GM18526 (cell line): ENCODE data around the gene TTLL10.

Source experiments
- POLR2A ChIP-seq: IDR thresholded peaks from 3 replicates; pipeline ENCODE4 v1.6.1; 2011; ENCODE audit not compliant: insufficient read length; ENCODE audit errors: extremely low read depth

Gene TTLL10

DNA sequence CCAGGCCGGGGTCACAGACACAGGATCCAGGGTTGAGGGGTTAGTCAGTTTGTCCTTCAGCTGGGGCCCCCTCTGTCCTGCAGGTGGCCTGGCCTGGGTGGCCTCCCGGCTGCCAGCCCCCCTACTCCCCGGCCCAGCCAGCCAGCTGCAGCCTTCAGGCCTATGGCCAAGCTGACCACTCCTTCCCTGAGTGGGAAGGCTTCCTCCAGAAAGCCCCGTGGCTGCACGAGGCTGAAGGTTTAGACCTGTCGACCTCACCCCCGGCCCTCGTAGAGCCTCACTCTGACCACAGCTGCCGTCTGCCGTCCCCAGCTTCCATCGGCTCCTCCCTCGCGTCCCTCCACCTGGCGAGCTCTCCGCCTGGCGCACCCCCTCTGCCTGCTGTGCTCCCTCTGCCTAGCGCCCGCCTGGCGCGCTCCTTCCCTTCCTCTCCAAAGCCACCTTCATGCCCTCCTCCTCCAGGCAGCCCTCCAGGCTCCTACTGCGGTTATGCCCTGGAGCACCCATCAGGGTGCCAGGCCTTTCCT lies 9.6 kb downstream of the TTLL10 start:
- TF ChIP-seq POLR2A: no peak

DNA sequence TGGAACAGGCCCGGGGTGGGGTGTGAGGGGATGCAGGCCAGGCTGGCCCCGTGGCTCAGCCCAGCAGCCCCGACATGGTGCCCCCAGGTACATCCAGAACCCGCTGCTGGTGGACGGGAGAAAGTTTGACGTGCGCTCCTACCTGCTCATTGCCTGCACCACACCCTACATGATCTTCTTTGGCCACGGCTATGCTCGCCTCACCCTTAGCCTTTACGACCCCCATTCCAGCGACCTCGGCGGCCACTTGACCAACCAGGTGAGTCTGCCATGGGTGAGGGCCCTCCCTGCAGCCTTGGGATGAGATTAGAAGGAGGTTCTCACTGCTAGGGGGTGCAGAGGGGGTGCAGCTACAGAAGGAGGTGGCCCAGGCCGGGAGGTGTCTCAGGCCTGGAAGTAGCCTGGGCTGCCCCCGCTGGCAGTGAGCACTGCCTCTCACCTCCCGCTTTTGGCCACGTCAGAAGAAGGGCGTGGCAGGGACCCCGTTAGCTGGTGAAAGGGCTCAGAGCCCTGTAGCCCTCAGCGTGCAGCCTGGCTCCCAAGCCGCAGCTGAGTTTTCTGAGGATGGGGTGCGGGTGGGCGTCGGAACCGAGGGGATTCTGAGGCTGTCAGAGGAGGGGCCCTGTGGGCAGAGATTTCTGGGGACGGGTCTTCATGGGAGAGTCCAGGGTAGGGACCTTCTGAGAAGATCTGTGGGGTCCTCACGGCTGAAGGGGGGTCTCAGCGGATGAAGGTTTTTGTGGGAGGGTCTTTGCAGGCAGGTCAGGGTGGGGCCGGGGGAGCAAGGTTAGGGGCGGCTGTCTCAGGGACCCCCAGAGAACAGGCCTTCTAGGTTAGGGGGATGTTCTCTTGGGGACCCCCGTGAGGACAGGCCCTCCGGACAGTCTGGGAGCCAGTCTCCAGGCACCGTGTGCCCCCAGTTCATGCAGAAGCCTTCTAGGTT lies 10.4 kb downstream of the TTLL10 start:
- TF ChIP-seq POLR2A: no peak

DNA sequence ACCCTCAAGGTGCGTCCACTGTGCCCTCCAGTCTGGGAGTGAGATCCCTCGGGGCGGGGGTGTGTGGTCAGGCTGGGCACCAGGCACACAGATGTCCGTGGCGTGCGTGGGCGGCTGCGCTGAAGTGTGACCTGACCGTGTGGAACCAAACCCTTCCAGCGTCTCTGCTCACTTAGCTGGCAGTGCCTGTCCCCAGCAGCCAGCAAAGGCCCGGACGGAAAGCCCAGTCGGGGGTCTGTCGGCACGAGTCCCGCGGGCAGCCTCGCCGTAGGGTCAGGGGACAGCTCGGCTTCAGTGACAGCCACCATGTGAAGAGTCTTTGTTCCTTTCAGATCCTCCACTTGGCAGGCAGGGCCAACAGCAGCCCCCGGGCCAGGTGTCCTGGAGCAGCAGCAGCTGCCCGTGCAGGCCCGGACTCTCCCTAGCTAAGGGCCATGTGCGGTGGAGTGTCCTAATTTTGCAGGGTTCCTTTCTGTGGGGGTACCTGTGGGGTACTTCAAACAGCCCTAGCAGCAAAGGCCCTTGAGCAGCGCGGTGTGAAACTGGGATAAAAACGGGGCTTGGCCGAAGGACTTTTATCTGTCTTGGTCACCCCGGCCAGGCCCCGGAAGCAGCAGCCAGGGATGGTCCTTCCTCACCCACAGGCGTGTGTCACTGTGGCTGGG lies 11.6 kb downstream of the TTLL10 start:
- no peak for TF ChIP-seq POLR2A

DNA sequence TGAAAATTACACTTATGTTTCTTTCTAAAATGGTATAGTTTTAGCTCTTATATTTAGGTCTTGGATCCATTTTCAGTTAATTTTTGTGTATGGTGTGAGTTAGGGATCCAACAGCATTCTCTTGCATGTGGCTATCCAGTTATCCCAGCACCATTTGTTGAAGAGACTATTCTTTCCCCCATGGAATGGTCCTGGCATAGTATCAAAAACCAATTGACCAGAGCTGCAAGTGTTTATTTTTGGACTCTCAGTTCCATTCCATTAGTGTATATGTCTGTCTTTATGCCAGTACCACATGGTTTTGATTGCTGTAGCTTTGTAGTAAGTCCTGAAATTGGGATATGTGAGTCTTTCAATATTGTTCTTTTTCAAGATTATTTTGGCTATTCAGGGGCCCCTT lies 14.3 kb downstream of the TTLL10 start:
- no peak for TF ChIP-seq POLR2A

DNA sequence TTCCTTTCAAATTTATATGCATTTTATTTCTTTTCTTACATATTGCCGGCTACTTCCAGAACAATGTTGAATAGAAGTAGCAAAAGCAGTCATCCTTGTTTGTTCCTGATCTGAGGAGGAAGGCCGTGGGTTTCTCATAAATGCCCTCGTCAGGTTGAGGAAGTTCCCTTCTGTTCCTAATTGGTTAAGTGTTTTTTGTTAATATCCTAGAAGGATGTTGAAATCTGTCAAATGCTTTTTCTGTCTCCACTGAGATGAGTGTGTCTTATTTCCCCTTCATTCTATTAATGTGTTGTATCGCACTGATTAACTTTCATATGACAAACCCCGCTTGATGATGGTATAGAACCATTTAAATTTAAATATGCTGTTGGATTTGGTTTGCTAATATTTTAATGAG lies 15.4 kb downstream of the TTLL10 start:
- no peak for TF ChIP-seq POLR2A

DNA sequence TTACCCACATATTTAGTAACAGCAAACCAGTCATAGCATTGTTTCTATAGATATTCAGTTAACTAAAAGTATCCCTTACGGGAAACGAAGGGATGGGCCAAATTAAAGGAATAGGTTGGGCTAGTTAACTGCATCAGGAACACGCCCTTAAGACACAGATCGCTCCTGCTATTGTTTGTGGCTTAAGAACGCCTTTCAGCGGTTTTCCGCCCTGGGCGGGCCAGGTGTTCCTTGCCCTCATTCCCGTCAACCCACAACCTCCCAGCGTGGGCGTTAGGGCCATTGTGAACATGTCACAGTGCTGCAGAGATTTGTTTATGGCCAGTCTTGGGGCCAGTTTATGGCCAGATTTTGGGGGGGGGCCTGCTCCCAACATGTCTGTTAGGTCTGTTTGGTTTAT lies 18.1 kb downstream of the TTLL10 start:
- TF ChIP-seq POLR2A: no peak

DNA sequence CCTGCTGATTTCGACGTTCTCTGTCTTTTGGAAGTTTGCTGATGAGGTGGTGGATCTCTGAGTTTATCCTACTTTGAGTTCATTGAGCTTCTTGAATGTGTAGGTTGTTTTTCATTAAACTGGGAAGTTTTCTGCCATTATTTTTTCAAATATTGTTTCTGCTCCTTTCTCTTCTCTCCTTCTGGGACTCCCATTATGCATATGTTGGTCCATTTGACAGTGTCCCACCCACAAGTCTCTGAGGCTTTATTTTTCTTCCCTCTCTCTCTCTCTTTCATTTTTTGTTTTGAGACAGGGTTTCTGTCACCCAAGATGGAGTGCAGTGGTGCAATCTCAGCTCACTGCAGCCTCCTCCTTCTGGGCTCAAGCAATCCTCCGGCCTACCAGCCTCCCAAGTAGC lies 21.0 kb downstream of the TTLL10 start:
- TF ChIP-seq POLR2A: no peak

DNA sequence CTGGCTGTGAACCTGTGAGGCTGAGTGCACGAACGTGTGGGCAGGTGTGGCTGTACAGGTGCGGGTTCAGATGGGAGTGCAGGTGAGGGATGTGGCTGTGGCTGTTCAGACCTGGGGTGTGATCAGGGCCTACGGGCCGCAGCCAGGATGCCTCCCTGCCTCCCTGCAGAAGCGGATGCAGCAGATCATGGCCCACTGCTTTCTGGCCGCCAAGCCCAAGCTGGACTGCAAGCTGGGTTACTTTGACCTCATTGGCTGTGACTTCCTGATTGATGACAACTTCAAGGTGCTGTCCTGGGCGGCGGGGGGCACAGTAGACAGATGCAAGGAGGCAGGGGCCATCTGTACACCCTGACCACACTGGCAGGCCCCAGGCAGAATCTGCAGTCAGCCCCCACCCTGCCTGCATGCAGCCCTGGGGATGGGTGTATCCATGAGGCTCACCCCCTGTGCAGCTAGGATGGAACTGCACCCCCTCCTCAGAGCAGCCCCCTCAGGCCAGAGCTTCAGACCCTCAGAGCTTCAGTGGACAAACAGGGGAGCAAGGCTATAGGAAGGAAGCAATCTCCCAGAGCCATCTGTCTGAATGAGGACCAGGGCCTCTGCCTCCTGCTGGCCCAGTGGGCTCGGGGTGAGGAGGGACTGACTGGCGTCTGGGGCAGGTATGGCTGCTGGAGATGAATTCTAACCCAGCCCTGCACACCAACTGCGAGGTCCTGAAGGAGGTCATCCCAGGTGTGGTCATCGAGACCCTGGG lies 22.9 kb downstream of the TTLL10 start:
- TF ChIP-seq POLR2A: no peak

DNA sequence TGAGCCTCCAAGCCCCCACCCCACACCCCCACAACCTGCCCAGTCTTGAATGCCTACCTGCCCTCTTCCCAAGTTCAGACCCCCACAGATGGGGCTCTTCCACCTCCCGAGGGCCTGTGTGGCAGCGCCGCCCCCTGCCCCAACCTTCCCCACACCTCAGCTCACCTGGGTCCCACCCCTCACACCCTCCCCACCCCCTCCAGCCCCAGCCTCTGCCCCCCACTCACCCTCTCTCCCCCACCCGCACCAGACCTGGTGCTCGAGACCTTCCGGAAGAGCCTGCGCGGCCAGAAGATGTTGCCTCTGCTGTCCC lies 23.5 kb downstream of the TTLL10 start:
- no peak for TF ChIP-seq POLR2A

DNA sequence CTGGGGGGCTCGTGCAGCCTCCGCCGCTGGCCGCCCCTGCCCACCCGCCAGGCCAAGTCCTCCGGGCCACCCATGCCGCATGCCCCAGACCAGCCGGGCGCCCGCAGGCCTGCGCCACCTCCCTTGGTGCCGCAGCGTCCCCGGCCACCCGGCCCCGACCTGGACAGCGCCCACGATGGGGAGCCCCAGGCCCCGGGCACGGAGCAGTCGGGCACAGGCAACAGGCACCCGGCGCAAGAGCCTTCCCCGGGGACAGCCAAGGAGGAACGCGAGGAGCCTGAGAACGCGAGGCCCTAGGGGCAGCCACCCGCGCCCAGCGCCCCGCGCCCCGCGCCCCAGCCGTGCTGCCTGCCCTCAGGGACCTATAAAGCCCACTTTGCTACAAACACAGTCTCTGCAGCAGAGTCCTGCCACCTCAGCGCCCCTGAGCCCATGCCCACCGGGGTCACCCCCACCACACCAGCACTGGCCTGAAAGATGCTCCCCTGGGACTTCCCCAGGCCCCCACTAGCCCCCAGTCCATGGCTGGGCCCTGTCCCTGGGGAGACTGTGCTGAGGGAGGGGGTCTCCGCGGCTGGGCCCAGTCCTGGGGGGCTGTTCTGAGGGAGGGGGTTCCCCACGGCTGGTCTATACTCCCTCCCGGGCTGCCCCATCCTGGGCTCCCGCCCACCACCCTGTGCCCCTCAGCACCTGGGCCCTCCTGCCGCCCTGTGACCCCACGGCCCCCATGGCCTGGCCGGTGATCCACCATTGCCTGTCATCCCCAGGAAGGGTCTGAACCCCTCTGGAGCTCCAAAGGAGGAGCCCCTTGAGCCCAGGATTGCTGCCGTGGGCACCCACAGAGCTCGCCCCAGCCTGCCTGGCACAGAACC lies 24.1 kb downstream of the TTLL10 start:
- TF ChIP-seq POLR2A: no peak

DNA sequence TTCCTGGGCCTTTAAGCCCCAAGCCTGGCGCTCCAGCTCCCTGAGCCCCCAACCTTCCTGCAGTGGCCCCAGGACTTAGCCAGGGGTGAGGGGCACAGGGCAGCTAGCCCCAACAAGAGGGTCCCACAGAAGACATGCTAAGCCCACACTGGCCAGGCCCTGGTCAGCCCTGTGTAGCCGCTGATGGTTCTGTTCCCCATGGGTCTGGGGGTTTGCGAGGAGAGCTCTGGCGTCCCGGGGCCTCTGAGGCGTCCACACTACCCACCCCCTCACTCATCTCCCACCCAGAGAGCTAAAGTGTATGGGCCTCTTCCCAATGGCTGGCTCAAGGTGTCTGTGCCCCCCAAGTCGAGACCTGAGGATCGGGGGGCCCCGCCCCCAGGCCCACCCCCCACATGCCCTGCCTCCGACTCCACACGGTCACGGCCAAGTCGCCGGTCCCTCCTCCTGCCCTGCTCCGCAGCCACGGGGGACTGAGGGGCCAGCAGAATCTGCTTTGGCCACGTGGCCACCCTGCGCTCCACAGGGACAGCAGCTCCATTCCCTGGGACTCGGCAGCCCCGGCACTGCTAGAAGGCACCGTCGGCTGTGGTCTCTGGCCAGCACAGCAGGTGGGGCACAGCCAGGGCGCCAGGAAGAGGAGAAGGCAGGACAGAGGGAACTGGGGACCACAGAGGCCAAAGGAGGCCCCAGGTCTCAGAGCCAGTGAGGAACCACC lies 24.9 kb downstream of the TTLL10 start:
- no peak for TF ChIP-seq POLR2A

DNA sequence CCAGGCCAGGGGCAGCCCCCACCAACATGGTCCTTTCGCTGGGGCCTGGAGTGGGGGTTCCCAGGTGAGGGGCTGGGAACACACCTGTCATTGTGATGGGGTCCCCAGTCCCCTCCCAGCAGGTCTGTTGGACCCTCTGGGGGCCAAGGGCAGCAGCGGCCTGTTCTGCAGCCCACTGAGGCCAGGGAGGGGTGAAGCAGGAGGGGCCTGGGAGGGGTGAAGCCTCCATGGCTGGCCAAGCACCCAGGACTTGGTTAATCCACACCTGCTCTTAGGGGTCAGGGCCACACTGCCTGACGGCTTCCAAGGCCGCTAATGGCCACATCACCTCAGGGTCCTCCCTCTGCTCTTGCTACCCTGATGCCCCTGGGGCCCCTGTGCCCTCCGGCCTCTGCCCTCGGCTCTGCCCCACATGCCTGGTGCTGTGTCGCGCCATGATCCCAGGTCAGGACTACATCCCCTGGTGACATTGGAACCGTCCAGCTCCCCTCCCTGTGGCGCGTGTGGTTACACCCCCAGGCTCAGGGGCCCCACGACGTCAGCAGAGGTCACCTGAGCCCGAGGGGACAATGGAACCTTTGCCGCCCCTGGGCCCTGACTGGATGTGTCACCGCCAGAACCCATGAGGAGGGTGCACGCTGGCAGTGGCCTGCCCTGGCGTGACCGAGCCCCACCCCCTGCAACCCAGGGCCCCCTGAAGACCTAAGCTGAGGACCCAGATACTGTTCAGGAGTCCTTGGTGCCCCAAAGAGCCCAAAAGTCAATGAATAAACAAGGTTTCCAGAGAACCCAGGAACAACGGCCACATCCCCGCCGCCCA lies 25.7 kb downstream of the TTLL10 start:
- TF ChIP-seq POLR2A: no peak
